ENCODE data around the gene WWC1.
"Not testable (repeated sequence)": the region's sequence is repeated elsewhere in the genome, so short reads cannot be mapped to it uniquely, and the experiment has no call there.

WWC1 gene

GRCh38 chr5:168415971-168416370, 124.5 kb downstream of the WWC1 start:
- DNase-seq, result no peak

GRCh38 chr5:168417731-168418429, 126.4 kb downstream of the WWC1 start:
- no peak for DNase-seq

GRCh38 chr5:168420461-168420860, 129.0 kb downstream of the WWC1 start:
- DNase-seq, result no peak

GRCh38 chr5:168422431-168422830, 131.0 kb downstream of the WWC1 start:
- DNase-seq, result no peak

- DNase-seq, result no peak
Observed at GRCh38 chr5:168423478-168423877, 132.0 kb downstream of the WWC1 start.

- DNase-seq, result no peak
Observed at GRCh38 chr5:168423971-168424370, 132.5 kb downstream of the WWC1 start.

GRCh38 chr5:168424594-168425323, 133.3 kb downstream of the WWC1 start:
- DNase-seq, result no peak

- no peak for DNase-seq
Observed at GRCh38 chr5:168426007-168426863, 134.8 kb downstream of the WWC1 start.

- DNase-seq, result no peak
Observed at GRCh38 chr5:168426864-168427172, 135.4 kb downstream of the WWC1 start.

GRCh38 chr5:168427224-168427623, 135.8 kb downstream of the WWC1 start:
- DNase-seq, result no peak

- DNase-seq, result no peak
Observed at GRCh38 chr5:168428552-168428951, 137.1 kb downstream of the WWC1 start.

GRCh38 chr5:168430296-168430695, 138.9 kb downstream of the WWC1 start:
- DNase-seq, result no peak

- DNase-seq, result no peak
Observed at GRCh38 chr5:168432903-168433302, 141.5 kb downstream of the WWC1 start.

GRCh38 chr5:168434001-168434400, 142.6 kb downstream of the WWC1 start:
- DNase-seq, result no peak

- no peak for DNase-seq
Observed at GRCh38 chr5:168434746-168435321, 143.4 kb downstream of the WWC1 start.

- not testable (repeated sequence) for DNase-seq
Observed at GRCh38 chr5:168435340-168435739, 143.9 kb downstream of the WWC1 start.

GRCh38 chr5:168438349-168438748, 146.9 kb downstream of the WWC1 start:
- DNase-seq, result no peak

- no peak for DNase-seq
Observed at GRCh38 chr5:168443533-168443932, 152.1 kb downstream of the WWC1 start.

- DNase-seq, result no peak
Observed at GRCh38 chr5:168443950-168444700, 152.7 kb downstream of the WWC1 start.

- no peak for DNase-seq
Observed at GRCh38 chr5:168446983-168447619, 155.7 kb downstream of the WWC1 start.

GRCh38 chr5:168447808-168448207, 156.4 kb downstream of the WWC1 start:
- no peak for DNase-seq

- DNase-seq, result no peak
Observed at GRCh38 chr5:168449166-168449565, 157.7 kb downstream of the WWC1 start.

Data from activated CD4-positive, alpha-beta T cell treated with anti-CD3 and anti-CD28 coated beads for 1 hour (primary cell).